ENCODE data around the gene SCARB1.

Gene SCARB1

DNA sequence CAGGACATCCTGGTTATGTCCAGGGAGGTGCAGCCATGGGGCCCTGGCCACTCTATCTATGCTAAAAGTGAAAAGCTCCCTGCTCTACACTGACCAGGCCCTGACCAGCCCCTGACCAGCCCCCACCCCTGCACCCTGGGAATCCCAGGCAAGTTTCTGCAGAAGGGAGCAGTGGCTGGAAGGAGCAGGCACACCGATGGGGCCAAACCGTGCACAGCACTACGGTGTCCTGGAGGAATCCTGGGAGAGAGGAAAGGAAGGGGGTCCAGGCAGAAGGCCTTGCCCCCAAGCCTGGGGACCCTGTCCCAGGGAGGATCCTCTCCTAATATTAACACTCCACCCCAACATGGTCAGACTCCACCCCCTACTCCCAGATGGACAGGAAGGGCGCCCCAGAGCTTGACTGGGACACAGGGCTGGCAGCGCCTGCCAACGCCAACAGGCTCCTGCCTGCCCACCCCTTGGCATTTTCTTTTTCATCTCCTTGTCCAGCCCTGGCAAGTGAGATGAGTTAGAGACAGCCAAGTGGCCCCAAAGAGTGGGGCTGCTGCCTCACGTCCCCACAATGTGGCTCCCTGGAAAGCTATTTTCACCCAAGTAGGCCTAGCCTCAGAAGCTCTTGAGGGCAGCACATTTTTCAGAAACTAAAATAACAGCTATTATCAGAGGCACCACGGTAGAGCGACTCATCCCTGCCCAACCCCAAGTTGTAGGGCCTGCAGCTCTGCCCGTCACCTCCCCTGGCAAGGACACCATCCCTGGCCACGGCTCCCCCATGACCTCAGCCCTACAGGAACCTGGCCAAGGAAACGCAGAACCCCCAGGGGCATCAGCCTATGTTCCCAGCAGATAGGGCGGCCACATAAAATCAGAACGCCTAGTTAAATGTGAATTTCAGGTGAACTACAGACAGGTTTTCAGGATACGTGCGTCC is 82.6 kb downstream of the SCARB1 start:
- Histone ChIP-seq H3K27me3 (ENCODE audit: insufficient read depth, low read length) (peaks cover 16% of the 10 kb centered on the region; the same call in 1 of the 2 replicates), H3K4me3 (ENCODE audit: low read depth, low read length, poor library complexity, severe bottlenecking) (no peak overlapping the region), H3F3A (ENCODE audit: insufficient read depth, low read length) (no peaks in the 10 kb centered on the region), H3K9ac (ENCODE audit: low read length) (no peak overlapping the region), H2AFZ (ENCODE audit: low read length) (no peak overlapping the region), H3K9me2 (ENCODE audit: low read depth, low read length) (no peaks in the 10 kb centered on the region), H3K9me3 (ENCODE audit: low read length) (no peaks in the 10 kb centered on the region), H3K36me3 (ENCODE audit: insufficient read depth, low read length) (no peaks in the 10 kb centered on the region), H3K4me1 (ENCODE audit: insufficient read depth, low read length, severe bottlenecking) (no peaks in the 10 kb centered on the region), H3K4me2 (ENCODE audit: low read length) (no peak overlapping the region), H3K79me2 (ENCODE audit: insufficient read depth, low read length) (no peaks in the 10 kb centered on the region), H4K20me1 (ENCODE audit: insufficient read depth, low read length) (no peaks in the 10 kb centered on the region), H3K27ac (ENCODE audit: low read depth, low read length, poor library complexity, severe bottlenecking) (no peak overlapping the region)
- TF ChIP-seq CTCF (IDR thresholded peaks at IDR 0.05; ENCODE audit: low read length) (no peak), EZH2 (IDR thresholded peaks at IDR 0.05; ENCODE audit: borderline replicate concordance, low read length) (no peak)

- Histone ChIP-seq H3K9ac (ENCODE audit: low read length) (no peak overlapping the region), H3K79me2 (ENCODE audit: insufficient read depth, low read length) (no peaks in the 10 kb centered on the region), H2AFZ (ENCODE audit: low read length) (no peak overlapping the region), H3K36me3 (ENCODE audit: insufficient read depth, low read length) (no peaks in the 10 kb centered on the region), H3K4me1 (ENCODE audit: insufficient read depth, low read length, severe bottlenecking) (no peaks in the 10 kb centered on the region), H3K9me2 (ENCODE audit: low read depth, low read length) (no peaks in the 10 kb centered on the region), H3K27me3 (ENCODE audit: insufficient read depth, low read length) (peaks cover 16% of the 10 kb centered on the region; the same call in 1 of the 2 replicates), H3K27ac (ENCODE audit: low read depth, low read length, poor library complexity, severe bottlenecking) (no peak overlapping the region), H3K4me2 (ENCODE audit: low read length) (no peak overlapping the region), H4K20me1 (ENCODE audit: insufficient read depth, low read length) (no peaks in the 10 kb centered on the region), H3F3A (ENCODE audit: insufficient read depth, low read length) (no peaks in the 10 kb centered on the region), H3K9me3 (ENCODE audit: low read length) (no peaks in the 10 kb centered on the region), H3K4me3 (ENCODE audit: low read depth, low read length, poor library complexity, severe bottlenecking) (no peak overlapping the region)
- no peak for TF ChIP-seq EZH2 (IDR thresholded peaks at IDR 0.05; ENCODE audit: borderline replicate concordance, low read length)
- TF ChIP-seq CTCF (IDR thresholded peaks at IDR 0.05; ENCODE audit: low read length) = no peak
Observed at GRCh38 chr12:124780336-124780735, 83.3 kb downstream of the SCARB1 start.

- H3K9me3 ChIP-seq (ENCODE audit: low read length) = no peaks in the 10 kb centered on the region
- H4K20me1 ChIP-seq (ENCODE audit: insufficient read depth, low read length) = no peaks in the 10 kb centered on the region
- no peak overlapping the region for H3K4me3 ChIP-seq (ENCODE audit: low read depth, low read length, poor library complexity, severe bottlenecking)
- H3K36me3 ChIP-seq (ENCODE audit: insufficient read depth, low read length) = no peaks in the 10 kb centered on the region
- H3K4me2 ChIP-seq (ENCODE audit: low read length) = no peak overlapping the region
- peaks cover 3% of the 10 kb centered on the region for H3K4me1 ChIP-seq (ENCODE audit: insufficient read depth, low read length, severe bottlenecking)
- H2AFZ ChIP-seq (ENCODE audit: low read length) = no peak overlapping the region
- H3F3A ChIP-seq (ENCODE audit: insufficient read depth, low read length) = no peaks in the 10 kb centered on the region
- H3K79me2 ChIP-seq (ENCODE audit: insufficient read depth, low read length) = no peaks in the 10 kb centered on the region
- H3K9ac ChIP-seq (ENCODE audit: low read length) = no peak overlapping the region
- H3K9me2 ChIP-seq (ENCODE audit: low read depth, low read length) = no peaks in the 10 kb centered on the region
- no peak overlapping the region for H3K27ac ChIP-seq (ENCODE audit: low read depth, low read length, poor library complexity, severe bottlenecking)
- no peak for TF ChIP-seq EZH2 (IDR thresholded peaks at IDR 0.05; ENCODE audit: borderline replicate concordance, low read length)
- no peak for TF ChIP-seq CTCF (IDR thresholded peaks at IDR 0.05; ENCODE audit: low read length)
- peaks cover 16% of the 10 kb centered on the region; the same call in 1 of the 2 replicates for H3K27me3 ChIP-seq (ENCODE audit: insufficient read depth, low read length)
Observed at GRCh38 chr12:124779161-124780141, 84.2 kb downstream of the SCARB1 start.
